ENCODE data around the gene SEC24B.
"Not testable (repeated sequence)": the region's sequence is repeated elsewhere in the genome, so short reads cannot be mapped to it uniquely, and the experiment has no call there.

The SEC24B gene

GRCh38 chr4:109434007-109434971, 674 bp downstream of the SEC24B start:
- peak; percentile 37 for DNase-seq

DNA sequence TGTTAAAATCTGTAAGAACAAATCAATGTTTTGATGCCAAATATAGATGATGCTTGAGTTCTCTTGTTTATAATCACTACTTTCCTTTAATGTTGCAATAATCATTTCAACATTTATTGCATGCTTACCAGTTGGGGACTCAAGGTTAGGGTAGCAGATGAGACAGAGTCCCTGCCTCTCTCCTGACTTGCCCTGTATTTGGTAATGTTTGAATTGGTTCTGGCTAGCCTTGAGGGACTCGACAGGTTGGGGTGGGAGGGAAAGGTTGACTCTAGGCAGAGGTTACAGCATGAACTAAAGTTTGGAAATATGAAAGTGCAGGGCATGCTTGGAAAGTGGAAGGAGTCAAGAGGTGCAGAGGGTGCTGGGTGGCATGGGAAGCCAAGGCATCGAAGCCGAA, 2.0 kb downstream of the SEC24B start:
- DNase-seq: no peak

DNA sequence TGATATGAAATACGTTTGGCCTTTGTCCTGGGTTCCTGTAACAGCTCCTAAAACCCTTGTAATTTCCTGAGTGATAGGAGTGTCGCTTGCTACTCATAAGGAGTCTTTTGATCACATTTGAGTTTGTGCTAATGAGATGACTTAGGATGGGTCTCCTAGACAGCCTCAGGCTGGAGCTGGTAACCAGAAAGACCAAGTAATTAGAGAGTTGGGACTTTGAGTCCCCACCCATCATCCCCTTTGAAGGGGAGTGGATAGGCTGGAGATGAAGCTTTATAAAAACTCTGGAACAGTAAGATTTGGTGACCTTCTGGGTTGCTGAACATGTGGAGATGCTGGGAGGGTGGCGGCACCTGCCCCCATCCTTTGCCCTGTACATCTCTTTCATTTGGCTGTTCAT, 2.9 kb downstream of the SEC24B start:
- DNase-seq: no peak

- DNase-seq: no peak
These were observed 7.3 kb downstream of the SEC24B start for GRCh38 chr4:109440948-109441347.

DNA sequence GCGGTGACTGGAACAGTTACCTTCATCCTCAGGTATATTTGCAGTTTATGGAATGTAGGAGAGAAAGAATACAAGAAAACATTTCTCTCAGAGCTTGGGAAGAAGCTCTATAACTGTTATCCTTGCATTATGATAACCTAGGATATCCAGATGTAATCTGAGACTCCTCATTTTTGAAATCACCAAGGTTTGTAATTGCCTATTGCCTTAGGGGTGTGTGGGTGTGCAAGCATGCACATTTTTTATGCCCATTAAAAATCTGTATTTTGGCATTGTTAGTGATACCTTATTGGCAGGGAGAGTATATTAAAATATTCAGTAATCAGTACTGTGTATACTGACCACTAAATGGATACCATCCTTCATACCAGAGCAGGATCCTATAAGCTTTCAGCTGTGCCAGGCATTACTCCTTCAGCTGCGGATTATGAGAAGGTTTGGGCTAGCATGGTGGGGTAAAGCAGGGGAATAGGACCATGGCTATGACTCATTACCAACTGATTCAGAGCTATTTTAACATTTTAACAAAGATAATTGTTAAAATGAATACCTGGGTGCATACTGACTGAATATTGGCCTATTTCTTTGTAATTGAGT, 8.3 kb downstream of the SEC24B start:
- DNase-seq: no peak

DNA sequence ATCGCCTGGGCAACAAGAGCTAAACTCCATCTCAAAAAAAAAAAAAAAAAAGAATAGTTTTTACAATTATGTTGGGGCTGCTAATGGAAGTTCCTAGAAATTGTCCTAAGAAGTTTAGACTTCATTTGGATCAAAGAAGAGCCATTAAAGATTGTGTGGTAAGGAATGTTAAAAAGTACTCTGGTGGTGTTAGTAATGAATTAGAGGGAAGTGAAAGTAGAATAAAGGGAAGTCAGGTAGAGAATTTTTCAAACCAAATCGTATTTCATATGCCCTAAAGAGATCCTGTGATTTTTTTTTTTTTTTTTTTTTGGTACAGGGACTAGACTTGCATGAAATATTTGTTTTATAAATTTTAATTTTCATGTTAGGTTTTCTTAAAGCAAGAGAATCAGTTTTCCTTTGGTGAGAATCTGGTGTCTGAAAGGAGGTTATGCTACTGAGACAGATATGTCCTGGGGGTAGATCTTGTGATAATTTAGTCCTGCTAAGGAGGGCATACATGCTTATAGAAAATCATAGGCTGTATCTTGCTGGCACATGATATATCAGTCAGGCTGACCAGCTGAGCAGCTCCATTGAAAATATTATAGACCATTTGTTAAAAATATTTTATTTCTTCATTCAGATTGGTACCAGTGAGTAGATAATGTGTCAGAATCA, 10.7 kb downstream of the SEC24B start:
- peak; percentile 18 for DNase-seq

DNA sequence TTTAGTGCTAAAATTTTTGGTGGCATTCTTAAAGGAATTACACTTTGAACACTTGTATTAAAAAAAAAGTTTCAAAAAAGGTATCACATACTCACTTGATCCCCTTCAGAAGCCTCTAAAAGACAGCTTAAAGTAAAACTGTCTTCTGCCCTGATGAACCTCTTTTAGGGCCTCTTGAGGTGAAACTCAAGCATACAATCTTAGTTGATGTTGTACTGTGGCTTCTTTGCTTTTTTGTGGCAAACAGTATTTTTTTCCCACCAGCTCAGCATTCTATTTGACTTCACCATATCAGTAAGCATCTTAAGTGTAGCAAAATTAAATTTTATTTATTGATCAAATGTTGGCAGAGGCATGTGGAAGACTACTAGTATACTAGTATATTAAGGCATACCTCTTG, 13.7 kb downstream of the SEC24B start:
- no peak for DNase-seq

- DNase-seq: no peak
These were observed 18.1 kb downstream of the SEC24B start for GRCh38 chr4:109451544-109452273.

- DNase-seq: not testable (repeated sequence)
These were observed 19.5 kb downstream of the SEC24B start for GRCh38 chr4:109453110-109453509.

GRCh38 chr4:109462297-109462696, 28.7 kb downstream of the SEC24B start:
- DNase-seq: peak; percentile 9

GRCh38 chr4:109462802-109463201, 29.2 kb downstream of the SEC24B start:
- no peak for DNase-seq

DNA sequence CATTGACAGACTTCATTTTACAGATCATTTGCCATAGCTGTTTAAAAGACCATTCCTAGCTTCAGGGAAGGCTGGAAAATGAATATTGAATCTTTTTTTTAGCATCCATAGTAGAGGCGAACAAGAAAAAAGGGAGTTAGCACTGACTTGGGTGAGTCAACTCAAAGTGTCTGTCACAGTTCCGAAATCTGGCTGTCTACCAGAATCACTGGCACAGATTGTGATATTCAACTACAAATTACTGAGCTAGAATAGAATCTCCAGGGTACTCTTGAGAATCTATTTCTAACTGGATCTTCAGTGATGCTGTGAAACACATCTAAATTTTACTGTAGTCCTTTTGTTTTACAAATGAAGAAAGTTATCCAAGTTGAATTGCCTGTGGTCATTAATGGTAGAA, 31.5 kb downstream of the SEC24B start:
- DNase-seq: no peak

GRCh38 chr4:109469915-109470314, 36.3 kb downstream of the SEC24B start:
- no peak for DNase-seq

DNA sequence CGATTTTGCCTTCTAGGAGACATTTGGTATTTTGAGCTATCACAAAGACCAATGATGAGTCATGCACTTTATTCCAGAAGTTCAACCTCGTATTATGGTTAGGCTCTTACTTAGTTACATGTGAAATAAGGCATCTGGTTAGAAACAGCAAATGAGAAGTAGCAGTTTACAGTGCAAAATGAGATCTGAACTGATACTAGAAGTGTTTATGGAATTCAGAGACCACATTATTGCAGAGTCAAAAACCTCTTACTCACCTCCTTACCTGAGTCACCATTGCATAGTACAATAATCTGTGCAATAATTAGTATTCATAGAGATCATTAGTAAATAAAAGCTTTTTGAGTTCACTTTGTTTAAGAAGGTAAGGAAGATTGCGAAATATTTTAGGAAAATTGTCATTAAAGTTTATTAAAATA, 38.7 kb downstream of the SEC24B start:
- peak; percentile 22 for DNase-seq

- DNase-seq: no peak
These were observed 40.2 kb downstream of the SEC24B start for GRCh38 chr4:109473824-109474223.

- no peak for DNase-seq
These were observed 52.4 kb downstream of the SEC24B start for GRCh38 chr4:109486007-109486406.

GRCh38 chr4:109494563-109494962, 60.9 kb downstream of the SEC24B start:
- DNase-seq: no peak

DNA sequence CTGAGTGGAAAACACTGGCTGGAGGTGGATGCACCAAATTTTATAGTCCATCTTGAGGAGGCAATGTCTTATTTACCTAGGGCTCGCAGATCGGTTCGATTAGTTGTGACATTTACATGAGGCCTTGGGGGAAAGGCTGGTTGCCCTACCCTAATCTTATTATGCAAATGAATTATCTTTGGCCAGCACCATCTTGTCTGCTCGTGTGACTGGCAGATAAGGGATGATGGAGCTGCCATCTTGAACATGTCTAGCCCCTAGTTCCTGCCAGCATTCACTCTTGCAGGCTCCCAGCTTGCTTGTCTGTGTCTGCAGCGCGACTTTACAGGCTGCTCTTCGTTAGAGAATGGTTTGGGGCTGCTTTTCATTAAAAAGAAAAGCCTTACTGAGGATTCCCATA, 61.9 kb downstream of the SEC24B start:
- DNase-seq: no peak

DNA sequence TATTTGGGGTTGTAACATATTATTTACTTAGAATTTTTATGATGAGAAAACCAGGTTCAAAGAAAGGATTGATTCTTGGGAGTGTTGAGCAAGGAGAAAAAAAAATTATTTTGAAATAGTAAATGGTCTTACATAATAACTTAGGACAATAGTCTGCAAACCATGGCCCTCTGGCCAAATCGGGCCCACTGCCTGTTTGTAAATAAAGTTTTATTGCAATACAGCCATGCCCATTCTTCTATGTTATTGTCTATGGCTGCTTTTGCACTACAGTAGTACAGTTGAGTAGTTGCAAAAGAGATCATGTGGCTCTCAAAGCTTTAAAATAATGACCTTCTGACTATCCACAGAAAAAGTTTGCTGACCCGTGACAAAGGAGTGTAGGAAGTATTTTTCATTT, 63.3 kb downstream of the SEC24B start:
- DNase-seq: no peak

DNA sequence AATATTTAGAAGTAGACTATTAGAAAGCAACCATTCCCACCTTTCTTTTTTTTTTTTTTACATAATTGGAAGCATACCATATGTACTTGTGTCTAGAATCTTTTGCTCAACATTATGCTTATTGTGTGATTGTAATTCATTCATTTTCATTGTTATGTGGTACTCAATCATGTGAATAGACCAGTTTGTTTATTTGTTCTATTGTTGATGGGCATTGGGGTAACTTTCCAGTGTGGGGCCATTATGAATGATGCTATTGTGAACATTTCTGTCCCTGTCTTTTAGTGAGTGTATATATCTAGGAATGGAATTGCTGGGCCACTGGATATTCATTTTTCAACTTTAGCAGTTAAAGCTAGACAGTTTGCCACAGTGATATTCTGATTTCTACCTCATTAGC, 63.9 kb downstream of the SEC24B start:
- DNase-seq: no peak

DNA sequence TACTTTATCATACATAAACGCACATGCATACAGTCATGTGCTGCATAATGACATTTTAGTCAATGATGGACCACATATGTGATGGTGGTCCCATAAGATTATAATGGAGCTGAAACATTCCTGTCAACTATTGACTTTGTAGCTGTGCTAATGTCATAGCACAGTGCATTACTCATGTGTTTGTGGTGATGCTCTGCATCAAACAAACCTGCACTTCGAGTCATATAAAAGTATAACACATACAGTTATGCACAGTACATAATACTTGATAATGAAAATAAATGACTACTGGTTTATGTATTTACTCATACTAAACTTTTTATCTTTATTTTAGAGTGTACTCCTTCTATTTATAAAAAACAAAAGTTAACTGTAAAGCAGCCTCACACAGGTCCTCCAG, 65.9 kb downstream of the SEC24B start:
- no peak for DNase-seq

DNA sequence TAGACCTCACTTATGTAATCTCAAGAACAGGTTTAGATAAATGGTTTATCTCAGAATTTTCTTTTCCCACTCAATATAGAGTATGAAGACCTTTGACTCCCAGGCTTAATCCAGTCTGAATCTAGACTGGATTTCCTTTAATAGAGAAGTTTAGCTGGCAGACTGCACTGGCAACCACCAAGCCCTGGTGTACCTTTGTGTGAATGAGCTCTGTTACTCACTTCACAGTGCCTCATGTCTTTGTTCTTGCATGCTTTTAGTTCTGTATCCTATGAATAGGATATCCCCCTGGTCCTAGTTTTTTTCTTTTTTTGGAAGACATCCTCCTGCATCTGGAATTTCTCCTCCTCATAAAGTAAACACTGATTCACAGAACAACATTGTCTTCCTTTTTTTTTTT, 73.3 kb downstream of the SEC24B start:
- no peak for DNase-seq

GRCh38 chr4:109510687-109511086, 77.1 kb downstream of the SEC24B start:
- DNase-seq: no peak
